T-helper 22 cell (primary cell): ENCODE results near the gene PDGFA.

ENCODE experiments used
- DNase-seq: peaks from one replicate; pipeline ENCODE4 v3.0.0-alpha.2; 2020; ENCODE audit warnings: low read depth

The PDGFA gene

GRCh38 chr7:489876-490275, 29.8 kb downstream of the PDGFA start:
- DNase-seq: no peak

GRCh38 chr7:486216-486743, 33.4 kb downstream of the PDGFA start:
- DNase-seq: no peak

DNA sequence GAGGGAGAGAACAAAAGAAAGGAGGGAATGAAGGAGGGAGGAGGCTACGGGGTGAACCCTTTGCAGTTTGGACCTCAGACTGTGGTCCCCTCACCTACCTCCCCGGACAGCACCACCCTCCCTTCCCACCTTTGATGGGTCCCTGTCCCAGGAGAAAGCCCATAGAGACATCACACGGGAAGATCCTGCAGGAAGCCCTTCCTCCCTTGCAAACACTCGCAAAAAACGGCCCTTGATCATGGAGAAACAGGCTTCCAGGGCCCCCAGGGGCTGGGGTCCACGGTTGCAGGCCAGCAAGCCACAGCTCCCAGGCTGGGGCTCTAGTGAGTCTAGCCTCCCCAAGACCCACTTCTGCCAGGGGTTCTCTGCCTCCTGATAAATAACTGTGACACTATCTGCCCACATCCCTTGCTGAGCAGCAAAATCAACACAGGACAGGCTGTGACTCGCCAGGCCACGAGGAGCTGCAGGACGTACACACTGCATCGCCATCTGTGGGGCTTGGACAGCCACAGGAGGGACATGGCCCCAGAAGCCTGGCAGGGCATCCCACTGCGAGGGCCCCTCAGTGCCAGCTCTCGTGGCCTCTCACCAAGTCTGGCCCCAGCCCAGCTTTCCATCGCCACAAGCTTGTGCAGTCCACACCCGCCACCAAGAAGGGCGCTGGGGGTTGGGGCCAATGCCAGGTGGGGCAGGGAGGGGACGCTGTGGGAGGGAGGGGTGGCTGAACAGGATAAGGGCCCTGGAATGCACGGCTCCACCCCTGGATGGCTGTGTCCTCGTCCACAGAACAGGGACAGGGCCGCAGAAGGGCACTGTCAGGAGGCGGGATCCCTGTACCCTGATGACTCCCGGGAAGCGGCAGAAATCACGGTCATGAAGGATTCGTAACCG, 34.2 kb downstream of the PDGFA start:
- no peak for DNase-seq

- DNase-seq: no peak
These were observed 35.1 kb downstream of the PDGFA start for GRCh38 chr7:484356-485101.

GRCh38 chr7:483656-484355, 35.8 kb downstream of the PDGFA start:
- no peak for DNase-seq

- DNase-seq: no peak
These were observed 37.0 kb downstream of the PDGFA start for GRCh38 chr7:482521-483083.

GRCh38 chr7:481219-481930, 38.3 kb downstream of the PDGFA start:
- DNase-seq: no peak

- DNase-seq: no peak
These were observed 39.0 kb downstream of the PDGFA start for GRCh38 chr7:480531-481218.

DNA sequence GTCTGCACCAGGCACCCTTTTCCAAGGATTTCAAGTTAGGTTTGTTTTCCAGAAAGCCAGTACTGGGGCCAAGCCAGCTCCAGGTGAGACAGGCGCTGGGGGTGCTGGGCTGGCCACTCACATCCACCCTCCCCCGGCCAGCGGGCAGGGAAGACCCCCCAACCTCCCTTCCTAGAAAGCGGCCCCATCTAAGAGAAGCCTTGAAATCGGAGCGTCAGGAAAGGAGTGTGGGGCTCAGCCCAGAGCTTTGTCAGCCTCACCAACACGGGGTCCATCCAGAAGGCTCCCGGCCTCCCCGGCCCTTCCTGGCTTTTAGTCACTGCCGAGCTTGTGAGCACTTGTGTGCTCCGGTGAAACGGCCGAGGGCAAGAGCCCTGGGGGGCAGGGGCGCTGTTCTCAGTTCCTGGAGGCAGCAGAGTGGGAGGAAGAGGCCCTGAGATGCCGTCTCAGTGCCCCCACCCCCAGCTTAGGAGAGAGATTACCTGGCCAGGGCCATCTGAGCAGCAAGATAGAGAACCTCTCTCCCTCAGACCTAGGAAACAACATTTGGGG, 39.6 kb downstream of the PDGFA start:
- DNase-seq: no peak

- no peak for DNase-seq
These were observed 40.3 kb downstream of the PDGFA start for GRCh38 chr7:479115-479947.

DNA sequence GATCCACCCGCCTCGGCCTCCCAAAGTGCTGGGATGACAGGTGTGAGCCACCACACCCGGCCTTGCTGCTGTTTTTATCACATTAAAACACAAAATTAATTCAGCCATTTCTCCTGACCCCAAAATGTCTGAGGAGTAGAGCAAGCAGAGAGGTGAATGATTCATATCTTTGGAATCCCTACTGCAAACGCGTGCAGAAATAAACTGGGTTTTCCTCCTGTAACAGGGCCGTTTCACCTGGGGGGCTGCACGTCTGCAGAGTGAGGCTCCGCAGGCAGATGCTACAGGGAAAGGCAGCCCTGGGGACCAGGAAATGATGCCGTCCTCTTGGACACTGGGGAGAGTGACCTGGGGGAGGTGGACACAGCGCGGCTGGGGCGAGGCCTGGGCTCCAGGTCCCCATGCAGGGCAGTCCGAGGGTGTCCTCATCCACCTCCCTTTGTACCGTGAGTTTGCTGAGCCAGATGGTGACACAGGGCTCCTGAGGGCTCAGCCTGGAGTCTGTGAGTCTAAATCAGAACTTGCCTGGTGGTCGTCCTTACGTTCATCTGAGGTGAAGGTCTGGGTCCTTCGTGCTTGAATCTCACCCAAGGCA, 41.9 kb downstream of the PDGFA start:
- no peak for DNase-seq

- DNase-seq: no peak
These were observed 42.8 kb downstream of the PDGFA start for GRCh38 chr7:476736-477360.

DNA sequence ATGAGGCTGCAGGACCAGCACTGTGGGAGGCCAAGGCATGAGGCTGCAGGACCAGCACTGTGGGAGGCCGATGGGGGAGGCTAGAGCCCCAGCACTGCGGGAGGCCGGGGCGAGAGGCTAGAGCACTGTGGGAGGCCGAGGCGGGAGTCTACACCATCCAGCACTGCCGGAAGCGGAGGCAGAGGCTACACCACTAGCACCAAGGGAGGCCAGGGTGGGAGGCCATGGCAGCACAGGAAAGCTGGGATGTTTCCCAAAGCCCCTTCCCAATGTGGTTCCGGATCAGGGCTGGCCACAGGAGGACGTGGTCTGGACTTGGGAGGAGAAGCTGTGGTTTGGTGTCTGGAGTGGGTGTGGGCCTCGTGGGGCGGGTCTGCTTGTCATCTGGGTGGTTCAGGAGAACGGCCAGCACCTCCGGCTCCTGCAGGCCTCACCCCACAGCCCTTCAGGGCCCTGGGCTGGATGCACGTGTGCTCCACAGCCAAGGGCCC, 43.6 kb downstream of the PDGFA start:
- no peak for DNase-seq

GRCh38 chr7:475425-475728, 44.3 kb downstream of the PDGFA start:
- DNase-seq: no peak

- no peak for DNase-seq
These were observed 44.8 kb downstream of the PDGFA start for GRCh38 chr7:474605-475424.

DNA sequence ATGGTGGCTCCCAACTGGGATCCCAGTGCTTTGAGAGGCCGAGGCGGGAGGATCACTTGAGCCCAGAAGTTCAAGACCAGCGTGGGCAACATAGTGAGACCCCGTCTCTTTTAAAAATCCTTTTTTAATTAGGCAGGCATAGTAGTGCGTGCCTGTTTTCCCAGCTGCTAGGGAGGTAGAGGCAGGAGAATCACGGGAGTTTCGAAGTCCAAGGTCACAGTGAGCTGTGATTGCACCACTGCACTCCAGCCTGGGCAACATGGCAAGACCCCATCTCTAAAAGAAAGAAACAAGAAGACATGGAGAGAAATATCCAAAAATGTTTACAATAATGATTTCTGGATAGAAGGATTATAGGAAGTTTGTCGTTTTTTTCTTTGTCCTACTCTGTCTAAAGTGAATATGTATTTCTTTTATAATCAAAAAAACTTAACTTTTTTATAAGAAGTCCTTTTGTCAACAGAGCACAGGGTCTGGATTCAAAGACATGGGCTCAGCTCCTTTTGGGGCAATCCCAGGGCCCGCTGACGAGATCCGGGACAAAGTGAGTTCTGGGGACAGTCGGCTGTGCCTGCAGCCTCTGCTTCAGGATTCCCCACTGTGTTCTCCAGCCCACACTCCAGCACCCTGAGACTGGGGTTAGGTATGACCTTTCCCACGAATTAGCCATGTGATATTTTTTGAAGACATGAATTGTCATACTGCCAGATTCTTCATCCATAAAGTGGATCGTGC, 45.6 kb downstream of the PDGFA start:
- no peak for DNase-seq

DNA sequence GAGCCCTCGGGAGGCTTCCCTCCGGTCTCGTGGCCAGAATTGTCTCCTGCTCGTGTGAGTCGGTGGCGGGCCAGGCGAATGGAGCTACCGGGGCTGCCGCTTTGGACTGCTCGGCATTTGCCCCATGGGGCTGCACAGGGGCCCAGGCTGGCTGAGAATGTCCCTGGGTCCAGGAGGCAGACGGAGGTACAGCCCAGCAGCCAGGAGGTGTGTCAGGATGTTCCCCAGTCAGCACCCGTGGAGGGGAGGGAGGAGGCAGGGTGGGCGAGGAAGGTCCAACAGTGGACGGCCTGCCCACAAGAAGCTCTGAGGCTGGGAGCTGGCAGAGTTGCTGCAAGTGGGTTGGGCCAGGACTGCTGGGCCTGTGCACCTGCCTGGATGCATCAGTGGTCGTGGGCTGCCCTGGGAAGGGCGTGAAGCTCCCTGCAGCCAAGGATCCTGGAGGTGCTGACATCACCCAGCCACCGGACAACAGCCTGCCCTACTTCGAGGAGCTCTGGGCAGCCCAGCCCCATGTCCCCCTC, 46.4 kb downstream of the PDGFA start:
- DNase-seq: no peak
